Ramos (cell line): ENCODE measurements around the gene NUDT22.

Experiments
- in situ Hi-C: fragments of 300-500 bp; cut with MboI; formaldehyde crosslinking; loops from one replicate; pipeline ENCODE4 v1.14.3; 2022; ENCODE audit warnings: low sequenced_read_pairs; ENCODE audit not compliant: unreplicated experiment

NUDT22 gene

DNA sequence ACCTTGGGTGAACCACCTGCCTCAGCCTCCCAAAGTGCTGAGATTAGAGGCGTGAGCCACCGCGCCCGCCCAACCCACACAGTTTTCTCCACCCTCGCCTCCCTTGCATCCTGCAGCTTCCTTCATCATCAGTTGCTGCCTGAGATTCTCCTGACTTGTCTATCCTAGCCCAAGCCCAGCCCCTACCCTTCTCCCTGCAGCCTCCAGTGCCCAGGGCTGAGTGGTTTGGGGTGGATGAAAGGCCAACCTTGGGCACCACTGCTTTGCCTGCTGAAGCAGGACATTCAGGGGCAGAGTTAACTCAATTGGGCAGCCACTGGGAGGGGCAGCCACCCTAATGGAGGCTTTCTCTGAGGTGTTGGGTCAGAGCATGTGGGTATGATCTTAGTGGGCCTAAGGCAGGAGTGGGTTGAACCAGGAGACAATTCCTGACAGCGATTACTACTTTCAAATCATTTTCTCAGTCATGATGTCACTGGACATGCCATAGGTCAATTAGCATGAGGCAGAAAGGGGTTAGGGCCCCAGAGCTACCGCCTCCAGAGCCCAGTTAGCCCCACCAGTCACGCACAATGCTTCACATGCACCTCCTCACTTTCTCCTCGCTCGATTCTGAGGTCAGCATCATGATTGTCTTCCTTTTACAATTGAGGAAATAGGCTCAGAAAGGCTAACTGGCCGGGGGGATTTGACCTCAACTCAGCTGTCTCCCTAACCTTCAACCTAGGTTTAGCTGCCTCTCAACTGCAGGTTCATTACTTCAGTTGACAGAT lies 13.8 kb downstream of the NUDT22 start:
- in situ Hi-C loops = loop anchor here (25.0 kb wide), 3 partner anchors 897 to 1628 kb away; partner anchors contain the start of genes B3GAT3, EML3, MTA2 and ROM1

DNA sequence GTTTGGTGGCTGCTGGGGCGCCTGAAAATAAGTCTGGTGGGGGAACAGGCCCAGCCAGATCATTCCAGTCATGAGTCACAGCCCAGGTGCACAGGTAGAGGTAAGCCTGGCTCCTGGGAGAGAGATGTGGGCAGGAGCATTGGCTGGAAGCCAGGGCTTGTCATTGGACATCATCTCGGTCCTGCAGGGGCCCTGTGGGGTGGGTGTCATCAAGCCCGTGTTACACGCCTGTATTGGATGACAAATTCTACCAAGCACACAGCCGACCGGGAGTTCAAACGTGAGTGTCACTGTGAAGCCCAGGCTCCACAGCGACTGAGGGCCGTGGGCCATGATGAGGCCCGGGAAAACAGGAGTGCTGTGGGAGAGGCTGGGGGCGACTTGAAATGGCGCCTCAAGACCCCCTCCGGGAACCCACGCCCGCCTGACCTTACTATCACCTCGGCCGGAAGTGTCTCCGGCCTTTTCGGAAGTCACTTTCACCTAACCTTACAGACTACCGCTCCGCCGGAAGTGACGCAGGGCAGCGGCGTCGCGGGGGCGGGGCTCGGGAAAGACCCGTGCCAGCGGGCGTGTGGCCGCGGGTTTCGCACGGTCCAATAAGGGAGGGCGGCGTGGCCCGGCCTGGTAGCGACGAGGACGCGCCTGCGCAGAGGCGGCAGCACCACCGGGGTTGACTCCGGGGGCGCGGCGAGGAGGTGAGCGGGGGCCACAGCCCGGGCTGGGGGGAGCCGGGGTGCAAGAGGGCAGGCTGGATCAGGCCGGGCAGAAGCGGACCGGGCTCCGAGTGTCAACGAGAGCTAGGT lies 14.6 kb downstream of the NUDT22 start, which contains the start of gene FKBP2:
Gene FKBP2 (plus strand): TSS at position 661 of the 806 bp plus-strand sequence. CDS start 1,293 bp downstream, outside the sequence.
- in situ Hi-C loops = loop anchor here (25.0 kb wide), 3 partner anchors 897 to 1628 kb away; partner anchors contain the start of genes B3GAT3, EML3, MTA2 and ROM1

DNA sequence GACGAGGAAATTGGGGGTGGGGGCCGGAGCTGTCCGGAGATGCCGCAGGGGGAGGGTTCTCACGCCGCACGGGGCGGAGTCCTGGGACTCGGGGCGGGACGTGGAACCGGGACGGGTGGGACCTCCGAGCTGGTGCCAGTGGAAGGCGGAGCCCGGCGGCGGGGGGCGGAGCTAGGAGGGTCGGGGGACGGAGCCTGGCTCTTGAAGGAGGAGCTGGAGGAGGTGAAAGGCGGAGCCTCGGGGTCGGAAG lies 15.1 kb downstream of the NUDT22 start:
- in situ Hi-C loops = loop anchor here (25.0 kb wide), 3 partner anchors 896 to 1629 kb away; partner anchors contain the start of genes B3GAT3, EML3, MTA2 and ROM1

DNA sequence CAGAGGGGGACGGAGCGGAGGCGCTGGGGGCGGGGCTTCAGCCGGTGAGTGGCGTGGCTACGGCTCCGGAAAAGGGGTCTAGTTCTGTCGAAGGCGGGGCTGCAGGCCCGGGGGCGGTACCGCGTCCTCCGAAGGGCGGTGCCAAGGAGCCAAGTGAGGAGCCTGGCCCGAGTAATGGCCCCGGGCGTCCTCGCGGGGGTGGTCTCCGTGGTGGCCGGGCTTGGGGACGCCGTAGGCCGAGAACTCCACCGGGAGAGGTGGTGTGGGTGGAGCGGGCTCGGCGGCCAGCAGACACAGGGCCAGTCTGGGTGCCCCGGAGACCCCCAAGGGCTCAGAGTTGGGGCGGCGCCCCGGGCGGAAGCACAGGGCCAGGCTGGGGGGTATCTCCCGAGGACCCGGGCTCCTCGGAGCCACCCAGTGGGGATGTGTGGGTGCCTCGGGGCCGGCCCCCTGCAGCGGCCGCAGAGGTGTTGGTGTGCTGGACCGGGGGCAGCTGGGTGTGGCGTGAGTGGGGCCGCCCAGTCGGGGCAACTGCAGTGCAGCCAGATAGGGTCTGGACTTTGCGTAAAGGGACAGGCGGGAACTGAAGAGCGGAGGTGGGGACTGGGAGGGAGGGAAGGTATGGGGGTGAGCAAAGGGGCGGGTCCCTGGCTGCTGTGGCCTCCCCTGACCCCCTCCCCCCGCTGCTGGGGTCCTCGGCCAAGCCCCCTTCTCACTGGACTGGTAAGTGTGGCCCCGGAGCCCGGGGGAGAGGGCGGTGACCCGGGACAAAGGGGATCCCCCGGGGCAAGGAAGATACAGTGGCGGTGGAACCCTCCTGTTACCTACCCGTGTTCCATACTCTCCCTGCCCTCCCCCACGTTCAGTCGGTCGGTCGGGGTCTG lies 15.7 kb downstream of the NUDT22 start:
- in situ Hi-C loops = loop anchor here (25.0 kb wide), 3 partner anchors 896 to 1629 kb away; partner anchors contain the start of genes B3GAT3, EML3, MTA2 and ROM1

DNA sequence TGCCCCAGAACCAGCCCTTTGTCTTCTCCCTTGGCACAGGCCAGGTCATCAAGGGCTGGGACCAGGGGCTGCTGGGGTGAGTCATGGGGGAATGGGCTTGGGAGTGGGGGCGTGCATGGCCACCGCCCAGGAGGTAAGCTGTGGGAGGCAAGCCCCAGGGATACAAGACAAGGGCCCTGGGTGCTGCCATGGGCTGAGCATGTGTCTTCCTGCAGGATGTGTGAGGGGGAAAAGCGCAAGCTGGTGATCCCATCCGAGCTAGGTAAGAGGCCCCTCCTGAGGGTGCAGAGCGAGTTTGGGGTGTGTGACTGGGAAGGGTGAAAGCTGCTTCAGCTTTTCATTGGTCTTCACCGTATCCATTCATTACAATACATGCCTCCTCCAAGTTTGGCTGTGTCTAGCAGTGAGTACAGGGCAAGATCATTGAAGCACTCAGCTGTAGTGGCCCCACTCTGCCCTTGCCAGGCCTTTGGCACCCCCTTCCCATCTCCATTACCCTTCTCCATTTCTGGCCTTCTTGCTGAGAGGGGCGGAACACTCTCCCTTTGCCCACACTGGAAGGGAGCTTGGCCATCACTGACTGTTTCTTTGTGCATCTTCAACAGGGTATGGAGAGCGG lies 17.3 kb downstream of the NUDT22 start:
- in situ Hi-C loops = loop anchor here (25.0 kb wide), 3 partner anchors 894 to 1631 kb away; partner anchors contain the start of genes B3GAT3, EML3, MTA2 and ROM1

DNA sequence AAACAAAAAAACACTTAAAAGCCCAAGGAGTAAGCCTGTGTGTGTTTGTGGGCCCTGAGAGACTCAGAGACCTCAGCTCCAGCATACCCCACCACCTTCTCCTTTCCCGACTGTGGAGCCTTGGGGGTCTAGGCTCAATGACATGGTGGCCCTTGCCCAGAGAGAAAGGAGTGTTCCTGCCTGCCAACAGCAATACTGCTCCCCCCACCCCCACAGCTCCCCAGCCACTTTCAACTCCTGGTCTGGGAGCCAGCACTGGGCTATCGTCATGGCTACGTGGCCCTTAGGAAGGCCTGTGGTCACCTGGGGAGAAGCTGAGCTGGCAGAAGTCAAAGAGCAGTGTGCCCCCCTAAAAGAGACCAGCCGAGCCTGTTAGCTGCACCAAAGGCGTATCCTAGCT lies 18.0 kb downstream of the NUDT22 start:
- in situ Hi-C loops = loop anchor here (25.0 kb wide), 3 partner anchors 893 to 1632 kb away; partner anchors contain the start of genes B3GAT3, EML3, MTA2 and ROM1

DNA sequence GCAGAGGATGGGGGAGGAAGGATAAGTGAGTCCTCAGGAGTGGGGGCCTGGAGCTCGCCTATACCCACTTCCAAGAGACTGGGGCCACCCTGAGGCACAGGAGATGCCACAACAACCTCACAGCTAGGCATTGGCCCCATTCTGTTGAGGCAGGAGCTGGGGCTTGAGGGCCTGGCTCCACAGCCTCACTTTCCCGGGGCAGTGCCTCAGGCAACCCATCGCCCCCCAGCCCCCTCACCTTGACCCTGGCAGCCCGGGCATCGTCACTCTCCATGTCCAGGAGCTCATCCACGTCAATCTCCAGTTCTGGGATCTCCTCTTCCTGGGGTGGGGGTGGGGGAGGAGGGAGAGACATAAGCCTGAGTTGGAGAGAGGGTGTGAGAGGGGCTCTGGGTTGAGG lies 18.9 kb downstream of the NUDT22 start:
- in situ Hi-C loops = loop anchor here (25.0 kb wide), 3 partner anchors 892 to 1633 kb away; partner anchors contain the start of genes B3GAT3, EML3, MTA2 and ROM1

DNA sequence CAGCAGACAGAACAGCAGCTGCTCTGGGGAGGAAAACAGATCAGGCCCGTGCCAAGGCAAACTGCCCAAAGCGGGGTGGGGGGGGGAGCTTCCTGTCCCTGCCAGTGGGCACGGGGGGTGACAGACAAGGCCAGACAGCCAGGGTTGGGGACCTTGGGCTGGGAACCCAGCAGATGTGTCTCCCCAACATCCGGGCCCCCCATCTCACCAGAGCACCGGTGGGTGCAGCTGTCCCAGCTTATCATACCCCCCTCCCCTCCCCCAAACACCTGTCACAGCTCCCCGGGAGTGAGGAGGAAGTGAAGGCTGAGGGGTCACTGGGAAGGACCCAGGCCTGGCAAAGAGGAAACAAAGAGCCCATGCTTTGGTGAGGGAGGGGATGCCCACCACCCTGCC lies 19.3 kb downstream of the NUDT22 start:
- in situ Hi-C loops = loop anchor here (25.0 kb wide), 3 partner anchors 892 to 1633 kb away; partner anchors contain the start of genes B3GAT3, EML3, MTA2 and ROM1

DNA sequence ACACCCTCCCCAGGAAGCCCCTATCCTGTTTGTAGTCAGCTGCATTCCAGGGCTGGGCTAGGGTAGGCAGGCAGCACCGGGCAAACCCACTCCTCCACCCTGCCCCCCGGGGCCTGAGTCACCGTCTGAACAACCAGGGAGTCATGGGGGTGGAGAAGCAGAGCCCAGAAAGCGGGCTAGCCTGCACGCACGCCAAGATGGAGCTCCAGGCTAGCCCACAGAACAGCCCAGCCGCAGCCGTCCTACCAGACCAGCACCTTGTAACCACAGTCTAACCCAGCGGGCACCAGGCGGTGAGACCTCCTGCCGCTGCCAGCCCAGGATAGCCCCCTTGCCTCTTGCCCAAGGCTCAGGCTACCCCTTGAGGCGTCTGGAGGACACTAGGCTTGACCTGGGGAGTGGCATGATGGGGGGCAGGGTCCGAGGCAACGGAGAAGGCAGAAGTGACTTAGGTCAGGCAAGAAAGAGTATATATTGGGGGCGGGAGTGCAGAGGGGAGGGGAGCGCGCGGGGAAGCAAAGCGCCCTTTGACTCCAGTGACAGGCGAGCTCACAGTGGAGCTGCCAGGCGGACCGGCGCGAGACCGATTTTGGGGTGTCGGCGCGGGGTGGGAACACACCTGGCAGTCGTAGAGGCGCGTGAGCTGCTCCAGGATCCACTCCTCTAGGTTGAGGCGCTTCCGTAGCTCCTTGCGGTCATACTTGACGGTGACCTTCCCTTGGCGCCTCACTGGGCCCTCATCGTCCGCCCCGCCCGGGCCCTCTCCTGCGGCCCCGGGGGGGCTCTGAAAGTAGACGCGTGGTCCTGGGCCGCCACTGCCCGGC lies 19.9 kb downstream of the NUDT22 start:
- in situ Hi-C loops = loop anchor here (25.0 kb wide), 3 partner anchors 891 to 1634 kb away; partner anchors contain the start of genes B3GAT3, EML3, MTA2 and ROM1

DNA sequence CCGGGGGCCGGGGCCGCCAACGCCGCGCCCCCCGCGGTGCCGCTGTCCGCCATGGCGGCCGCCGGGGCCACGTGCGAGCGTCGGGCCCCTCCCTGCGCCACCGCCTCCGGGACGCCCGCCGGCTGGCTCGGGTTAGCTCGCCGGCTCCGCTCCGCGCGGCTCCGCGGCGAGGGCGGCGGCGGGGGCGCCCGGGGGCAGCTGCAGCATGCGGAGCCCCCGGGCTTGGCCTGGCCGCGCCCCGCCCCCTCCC lies 20.5 kb downstream of the NUDT22 start:
- in situ Hi-C loops = loop anchor here (25.0 kb wide), 3 partner anchors 891 to 1634 kb away; partner anchors contain the start of genes B3GAT3, EML3, MTA2 and ROM1

DNA sequence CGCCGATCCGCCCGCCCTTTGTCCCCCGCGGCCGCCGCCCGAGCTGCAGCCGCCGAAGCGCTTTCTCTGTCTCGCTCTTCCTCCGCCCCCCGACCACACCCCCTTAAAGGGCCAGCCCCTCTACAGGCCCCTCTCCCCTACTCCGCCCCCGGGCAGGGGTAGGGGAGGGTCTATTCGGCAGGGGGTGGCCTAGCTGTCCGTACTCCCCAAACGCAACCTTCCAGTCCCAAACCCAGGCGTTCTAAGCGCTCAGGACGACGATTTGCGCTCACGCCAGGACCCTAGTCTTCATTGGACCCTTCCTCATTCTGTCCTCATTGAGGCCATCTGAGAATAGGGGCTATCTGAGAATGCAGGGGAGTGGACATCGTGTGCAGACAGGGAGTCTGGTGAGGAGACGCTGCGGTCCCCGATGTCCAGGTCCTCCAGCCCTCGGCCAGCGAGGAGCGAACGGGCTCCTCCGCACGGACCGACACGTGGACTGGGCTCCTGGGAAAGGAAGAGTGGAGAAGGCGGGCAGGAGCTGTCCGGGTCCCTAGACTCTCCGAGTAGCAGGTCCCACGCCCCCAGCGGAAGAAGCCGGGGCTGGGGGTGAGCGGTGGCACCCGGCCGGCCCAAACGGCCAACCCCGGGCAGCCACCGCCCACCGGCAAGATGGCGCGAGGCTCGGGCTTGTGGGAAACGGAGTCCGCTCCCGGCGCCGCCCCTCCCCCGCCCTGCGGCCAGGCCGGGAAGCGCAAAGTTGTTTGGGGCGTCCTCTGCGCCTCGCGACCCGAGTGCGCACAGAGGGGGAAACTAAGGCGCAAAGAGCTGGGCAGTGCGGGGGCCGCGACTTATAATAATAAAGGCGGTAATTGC lies 21.0 kb downstream of the NUDT22 start, which contains the start of gene PPP1R14B:
Gene PPP1R14B (minus strand): TSS at position 73 of the 858 bp plus-strand sequence. CDS start 270 bp downstream, outside the sequence.
- in situ Hi-C loops = loop anchor here (25.0 kb wide), 3 partner anchors 890 to 1635 kb away; partner anchors contain the start of genes B3GAT3, EML3, MTA2 and ROM1

DNA sequence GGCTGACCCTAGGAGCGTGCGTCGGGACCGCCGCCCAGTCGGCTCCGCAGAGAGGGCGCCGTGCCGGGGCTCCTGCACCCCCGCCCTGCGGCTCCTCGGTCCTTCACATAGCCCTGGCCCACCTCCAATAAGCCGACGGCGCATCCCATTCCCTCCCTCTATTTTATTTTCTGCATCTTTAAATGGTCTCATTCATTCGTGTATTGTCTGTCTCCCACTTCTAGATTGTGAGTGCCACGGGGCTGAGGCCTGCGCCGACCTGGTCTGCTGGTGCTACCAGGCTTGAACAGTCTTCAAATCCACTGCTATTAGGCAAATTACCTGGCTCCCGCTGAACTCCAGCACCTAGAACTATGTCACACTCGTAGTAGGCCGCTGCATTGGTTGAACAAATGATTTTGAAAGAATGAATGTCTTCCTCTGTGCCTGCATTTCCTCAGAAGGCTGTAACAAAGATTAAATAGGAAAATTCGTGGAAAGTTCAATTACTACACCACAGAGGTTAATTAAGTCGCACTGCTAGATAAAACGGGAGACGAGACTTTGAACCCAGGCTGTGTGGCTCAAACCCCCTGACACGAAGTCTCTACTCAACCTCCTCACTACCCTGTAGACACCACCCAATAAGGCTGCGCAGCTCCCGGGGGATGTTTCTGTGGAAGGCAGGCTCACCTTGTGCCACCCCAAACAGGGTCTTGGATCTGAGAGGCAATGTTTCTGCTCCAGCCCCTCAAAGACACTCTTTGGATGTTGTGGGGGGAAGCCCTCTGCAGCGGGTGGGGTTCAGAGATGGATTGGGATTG lies 21.9 kb downstream of the NUDT22 start:
- in situ Hi-C loops = loop anchor here (25.0 kb wide), 3 partner anchors 889 to 1636 kb away; partner anchors contain the start of genes B3GAT3, EML3, MTA2 and ROM1

DNA sequence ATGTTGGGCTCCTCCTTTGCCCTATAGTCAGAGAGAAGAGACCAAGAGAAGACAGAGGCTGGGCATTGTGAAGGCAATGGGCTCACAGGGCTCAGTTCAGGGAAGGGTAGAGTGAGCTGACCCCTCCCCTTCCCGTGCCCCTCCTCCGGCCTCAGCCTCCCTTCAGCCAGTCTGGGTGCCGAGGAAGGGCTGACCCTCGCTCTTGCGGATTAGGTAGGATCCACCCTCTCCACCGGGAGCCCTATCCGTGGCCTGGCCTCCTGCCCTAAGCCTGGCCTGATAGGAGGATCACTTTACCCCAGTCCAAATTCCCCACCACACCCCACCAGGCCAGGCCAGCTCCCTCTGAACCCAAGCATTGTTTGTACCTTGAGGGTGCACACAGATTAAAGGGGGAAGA lies 22.5 kb downstream of the NUDT22 start:
- in situ Hi-C loops = loop anchor here (25.0 kb wide), 3 partner anchors 889 to 1636 kb away; partner anchors contain the start of genes B3GAT3, EML3, MTA2 and ROM1

DNA sequence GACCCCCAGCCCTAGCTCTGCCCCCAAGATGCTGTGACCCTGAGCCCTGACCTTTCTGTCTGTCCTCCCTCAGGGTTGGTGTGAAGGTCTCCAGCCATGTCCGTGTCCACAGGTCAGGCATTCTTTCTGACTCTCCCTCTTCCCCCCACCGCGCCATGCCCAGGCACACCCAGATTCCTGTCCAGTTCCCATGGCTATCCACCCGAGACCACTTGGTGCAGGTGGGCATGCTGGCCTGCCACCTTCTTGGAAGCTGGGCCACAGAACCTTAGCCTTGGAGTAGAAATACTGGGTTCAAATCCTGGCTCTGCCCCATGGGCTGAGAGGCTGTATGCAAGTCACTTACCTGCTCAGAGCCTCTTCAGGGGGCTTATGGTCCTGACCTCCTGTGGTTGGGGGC lies 23.0 kb downstream of the NUDT22 start:
- in situ Hi-C loops = loop anchor here (25.0 kb wide), 3 partner anchors 888 to 1637 kb away; partner anchors contain the start of genes B3GAT3, EML3, MTA2 and ROM1

DNA sequence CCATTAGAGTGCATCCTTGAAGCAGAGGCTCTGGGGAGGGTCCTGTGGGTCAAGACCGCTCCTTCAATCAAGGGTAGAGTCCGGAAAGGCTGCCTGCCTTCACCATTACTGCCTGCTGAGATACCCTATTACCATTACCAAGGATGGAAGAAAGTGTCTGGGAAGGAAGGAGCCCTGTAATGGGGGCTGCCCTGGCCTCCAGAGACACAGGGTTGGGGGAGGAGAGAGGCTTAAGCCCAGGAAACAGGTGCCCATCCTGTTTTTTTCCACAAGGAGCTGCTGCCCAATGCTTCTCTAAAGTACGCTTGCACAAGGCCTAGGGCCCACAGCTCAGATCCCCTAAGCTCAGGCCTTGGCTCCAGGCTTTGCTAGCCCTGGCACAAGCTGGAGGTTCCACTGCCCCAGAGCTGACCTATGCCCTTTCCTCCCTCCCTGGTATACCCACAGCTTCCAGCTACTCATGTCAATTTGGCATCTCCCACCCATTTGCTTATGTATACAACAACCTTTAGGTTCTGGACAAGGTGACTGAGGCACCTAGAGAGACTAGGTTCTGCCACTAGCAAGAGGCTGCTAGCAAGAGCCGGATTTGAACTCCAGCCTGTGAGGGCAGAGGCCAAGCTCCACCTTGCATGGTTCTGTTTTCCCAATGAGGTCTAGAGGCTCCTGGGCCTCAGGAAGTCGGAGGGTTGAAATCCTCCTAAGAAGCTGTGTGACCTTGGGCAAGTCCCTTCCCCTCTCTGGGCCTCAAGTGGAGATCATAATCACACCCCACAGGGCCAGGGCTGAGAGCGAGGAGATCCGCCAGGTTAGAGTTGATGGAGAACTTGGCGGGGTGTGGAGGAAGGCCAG lies 23.7 kb downstream of the NUDT22 start:
- in situ Hi-C loops = loop anchor here (25.0 kb wide), 3 partner anchors 888 to 1637 kb away; partner anchors contain the start of genes B3GAT3, EML3, MTA2 and ROM1
